Measurements from ENCODE around the gene ZNF416.
A peak's percentile ranks its signal among the peaks of the same experiment; 100 is the strongest.

- TF ChIP-seq TCF12 (IDR thresholded peaks at IDR 0.05) (no peak), JUND (IDR thresholded peaks at IDR 0.05) (no peak), CTCF (IDR thresholded peaks at IDR 0.05) (no peak), YY1 (IDR thresholded peaks at IDR 0.05; ENCODE audit: low read depth) (peak; percentile 66; the same call in 1 of the 2 replicates), MAX (IDR thresholded peaks at IDR 0.05; ENCODE audit: low read depth) (peak; percentile 88), POLR2AphosphoS5 (IDR thresholded peaks at IDR 0.05; ENCODE audit: low read depth, low read length) (no peak), EP300 (IDR thresholded peaks at IDR 0.05; ENCODE audit: borderline replicate concordance in 1 of 2, low read depth in 1 of 2, low read length in 1 of 2) (no peak), EZH2phosphoT487 (IDR thresholded peaks at IDR 0.05; ENCODE audit: borderline replicate concordance, low read depth) (no peak), RFX5 (IDR thresholded peaks at IDR 0.05; ENCODE audit: low read length) (no peak), FOSL2 (IDR thresholded peaks at IDR 0.05; ENCODE audit: borderline replicate concordance, low read depth) (no peak), SMC3 (IDR thresholded peaks at IDR 0.05; ENCODE audit: low read depth, low read length) (0 out of 2 replicates have a peak, but pooled peaks have one; percentile 4)
These were observed 51.4 kb downstream of the ZNF416 start, which contains the start of gene ZNF549 for GRCh38 chr19:57527136-57527881.

All from SK-N-SH (cell line).